Measurements from ENCODE around the gene OR5AU1.

Gene OR5AU1

DNA sequence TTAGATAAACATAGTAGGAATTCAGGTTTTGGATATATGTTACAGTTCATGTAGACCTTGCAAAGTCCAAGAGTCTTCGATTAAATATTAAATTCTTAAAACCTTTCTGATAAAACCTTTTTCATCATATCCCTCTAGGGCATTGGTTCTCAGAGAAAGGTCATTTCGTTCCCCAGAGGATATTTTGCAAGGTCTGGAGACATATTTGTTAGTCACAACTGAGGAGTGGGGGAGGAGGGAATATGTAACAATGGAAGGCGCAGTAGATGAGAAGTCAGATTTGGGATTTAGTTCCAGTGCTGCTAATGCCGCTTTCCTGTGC lies 49.7 kb downstream of the OR5AU1 start:
- DNase-seq, result no peak

DNA sequence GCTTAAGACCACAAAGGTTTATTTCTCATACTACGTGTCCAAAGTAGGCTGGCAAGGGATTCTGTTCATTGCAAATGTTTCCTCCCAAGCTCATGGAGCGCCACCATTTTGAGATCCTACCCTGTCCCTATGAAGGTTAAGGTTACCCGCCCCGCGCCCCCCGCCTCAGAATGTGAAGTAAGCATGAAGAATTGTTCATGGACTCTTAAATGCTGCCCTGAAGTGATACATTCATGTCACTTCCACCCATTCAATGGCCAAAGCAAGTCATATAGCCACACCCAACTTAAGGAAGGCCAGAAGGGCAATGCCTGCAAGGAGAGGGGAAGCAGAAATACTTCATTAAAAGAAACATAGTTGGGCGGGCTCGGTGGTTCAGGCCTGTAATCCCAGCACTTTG lies 50.8 kb downstream of the OR5AU1 start:
- no peak for DNase-seq
